ENCODE results near the gene PPP1R10.

The PPP1R10 gene

GRCh38 chr6:30619561-30619960, 2.5 kb upstream of the PPP1R10 start:
- DNase-seq (ENCODE audit: low read depth, low spot score), result no peak

- DNase-seq (ENCODE audit: low read depth, low spot score), result no peak
Observed at GRCh38 chr6:30618270-30618797, 1.3 kb upstream of the PPP1R10 start.

DNA sequence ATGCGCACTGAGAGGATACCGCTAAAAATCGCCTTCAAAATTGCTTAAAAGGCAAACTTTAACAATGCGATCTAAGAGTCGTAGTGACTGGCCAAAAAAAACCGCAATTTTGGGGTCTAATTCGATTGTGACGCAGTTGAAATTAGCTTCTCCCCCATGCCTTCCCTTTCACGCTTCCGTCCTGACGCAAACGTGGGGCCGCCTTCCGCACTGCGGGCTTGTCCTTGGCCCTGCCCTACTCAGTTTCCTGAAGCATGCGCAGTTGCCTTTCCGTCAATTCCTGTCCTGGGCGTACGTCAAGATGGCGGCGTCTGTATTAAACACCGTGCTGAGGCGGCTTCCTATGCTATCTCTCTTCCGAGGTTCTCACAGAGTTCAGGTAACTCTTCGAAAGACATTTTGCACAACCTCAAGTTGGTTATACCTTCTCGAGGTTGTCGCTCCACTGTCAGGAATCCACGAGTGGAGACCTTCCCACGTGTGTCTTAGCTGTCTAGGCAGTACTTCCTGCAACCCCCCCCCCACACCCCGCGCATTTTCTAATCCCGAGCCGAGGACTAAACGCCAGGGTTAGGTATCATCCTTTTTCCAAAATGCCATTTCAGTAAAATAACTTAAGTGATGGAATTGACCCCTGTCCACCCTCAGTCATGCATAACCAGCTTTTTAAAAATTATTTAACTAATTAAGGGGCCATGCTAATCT, 674 bp upstream of the PPP1R10 start, which contains the start of gene MRPS18B:
TSS of gene MRPS18B (plus strand) at position 276 of the 705 bp plus-strand sequence. CDS start at position 302, 26 bp downstream.
- peak; percentile 99 for DNase-seq (ENCODE audit: low read depth, low spot score)

GRCh38 chr6:30615958-30616810, 859 bp downstream of the PPP1R10 start:
- DNase-seq (ENCODE audit: low read depth, low spot score), result no peak

GRCh38 chr6:30615219-30615957, 1.7 kb downstream of the PPP1R10 start:
- peak; percentile 88 for DNase-seq (ENCODE audit: low read depth, low spot score)

GRCh38 chr6:30614843-30615218, 2.2 kb downstream of the PPP1R10 start:
- DNase-seq (ENCODE audit: low read depth, low spot score), result peak; percentile 97

DNA sequence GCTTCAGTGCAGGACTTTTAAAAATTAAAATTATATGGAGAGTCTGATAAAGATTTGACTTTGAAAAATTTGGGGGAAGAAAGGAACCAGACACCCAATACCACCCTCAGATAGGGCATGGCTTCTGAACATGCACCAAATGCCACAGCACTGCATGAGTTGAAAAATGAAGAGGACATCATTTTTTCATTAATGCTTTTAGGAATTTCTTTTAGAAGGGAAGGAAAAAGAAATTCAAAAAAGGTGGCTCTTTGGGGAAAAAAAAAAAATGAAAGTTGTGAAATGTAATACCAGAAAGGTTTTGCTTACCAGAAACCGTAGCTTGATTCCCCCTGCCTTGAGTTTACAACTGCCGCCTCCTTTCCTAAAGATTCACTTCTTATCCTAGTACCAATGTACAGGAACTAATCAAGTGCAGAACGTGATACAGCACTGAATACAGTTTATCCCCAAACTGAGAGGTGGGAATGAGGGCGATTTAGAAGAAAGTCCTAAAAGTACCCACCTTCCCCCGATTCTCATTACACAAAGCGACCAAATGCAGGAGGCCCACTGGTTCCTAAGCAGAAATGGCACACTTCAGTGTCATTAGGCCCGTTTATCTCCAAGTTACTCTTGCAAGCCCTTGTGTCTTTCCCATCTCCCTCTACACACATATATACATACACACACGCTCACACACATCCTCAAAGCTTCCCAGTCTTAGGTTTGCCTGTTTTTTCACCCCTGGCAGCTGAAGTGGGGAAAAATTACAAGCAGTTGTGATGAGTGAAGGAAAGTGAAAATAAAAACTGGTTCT, 2.8 kb downstream of the PPP1R10 start:
- no peak for DNase-seq (ENCODE audit: low read depth, low spot score)

GRCh38 chr6:30613251-30614043, 3.6 kb downstream of the PPP1R10 start:
- DNase-seq (ENCODE audit: low read depth, low spot score), result no peak

GRCh38 chr6:30612687-30613248, 4.3 kb downstream of the PPP1R10 start:
- peak; percentile 90 for DNase-seq (ENCODE audit: low read depth, low spot score)

DNA sequence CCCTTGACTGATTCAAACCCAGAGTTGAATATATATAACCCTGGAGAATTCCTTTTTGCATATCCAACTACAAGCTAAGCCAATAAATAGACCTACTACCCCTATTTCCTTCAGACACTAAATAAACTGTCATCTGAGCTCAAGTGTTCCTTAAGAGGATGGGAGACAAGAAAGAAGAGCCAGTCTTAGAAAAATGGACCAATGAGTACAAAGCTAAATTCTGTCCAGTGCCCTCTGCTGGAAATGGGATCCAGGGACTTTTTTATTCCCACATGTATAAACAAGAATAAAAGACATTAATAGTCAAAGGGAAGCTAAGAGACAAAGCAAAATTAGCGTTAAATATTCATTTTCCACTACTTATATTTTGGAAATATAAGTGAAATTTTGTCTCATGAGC, 4.8 kb downstream of the PPP1R10 start:
- DNase-seq (ENCODE audit: low read depth, low spot score), result peak; percentile 50

DNA sequence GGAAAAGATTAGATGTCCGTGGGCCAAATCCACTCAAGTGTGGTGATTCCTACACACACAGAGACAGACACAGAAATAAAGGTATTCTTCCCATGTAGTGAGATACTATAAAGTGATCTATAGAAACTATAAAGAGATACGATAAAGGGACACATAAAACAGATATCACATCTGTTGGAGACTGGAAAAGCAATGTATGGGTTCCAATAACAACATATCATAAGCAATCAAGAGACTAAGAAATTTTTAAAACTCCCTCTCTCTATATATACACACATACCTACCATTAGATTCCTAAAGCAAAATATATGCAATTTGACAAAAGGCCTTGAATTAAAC, 5.2 kb downstream of the PPP1R10 start:
- no peak for DNase-seq (ENCODE audit: low read depth, low spot score)

- DNase-seq (ENCODE audit: low read depth, low spot score), result no peak
Observed at GRCh38 chr6:30611150-30611855, 5.7 kb downstream of the PPP1R10 start.

DNA sequence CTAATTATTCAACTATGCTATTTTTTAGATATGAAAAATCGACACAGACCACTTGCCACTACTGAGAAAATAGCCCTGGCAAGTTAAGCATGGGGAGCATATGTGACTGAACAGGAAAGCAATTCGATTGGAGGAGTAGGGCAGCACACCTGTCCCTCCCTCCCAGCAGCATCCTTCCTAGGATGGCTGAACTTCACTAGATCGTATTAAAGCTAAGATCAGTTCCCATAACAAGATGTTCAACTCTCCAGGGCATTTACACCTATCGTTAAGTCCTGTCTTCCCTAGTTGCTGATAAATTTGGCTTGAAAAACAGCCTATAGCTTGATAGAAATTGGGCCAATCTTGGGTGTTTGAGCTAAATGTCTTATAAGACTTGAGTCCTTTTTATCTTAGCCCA, 7.0 kb downstream of the PPP1R10 start:
- DNase-seq (ENCODE audit: low read depth, low spot score), result no peak

- no peak for DNase-seq (ENCODE audit: low read depth, low spot score)
Observed at GRCh38 chr6:30603961-30604360, 13.1 kb downstream of the PPP1R10 start.

GRCh38 chr6:30601815-30602641, 15.0 kb downstream of the PPP1R10 start:
- no peak for DNase-seq (ENCODE audit: low read depth, low spot score)

- no peak for DNase-seq (ENCODE audit: low read depth, low spot score)
Observed at GRCh38 chr6:30601436-30601814, 15.6 kb downstream of the PPP1R10 start.

DNA sequence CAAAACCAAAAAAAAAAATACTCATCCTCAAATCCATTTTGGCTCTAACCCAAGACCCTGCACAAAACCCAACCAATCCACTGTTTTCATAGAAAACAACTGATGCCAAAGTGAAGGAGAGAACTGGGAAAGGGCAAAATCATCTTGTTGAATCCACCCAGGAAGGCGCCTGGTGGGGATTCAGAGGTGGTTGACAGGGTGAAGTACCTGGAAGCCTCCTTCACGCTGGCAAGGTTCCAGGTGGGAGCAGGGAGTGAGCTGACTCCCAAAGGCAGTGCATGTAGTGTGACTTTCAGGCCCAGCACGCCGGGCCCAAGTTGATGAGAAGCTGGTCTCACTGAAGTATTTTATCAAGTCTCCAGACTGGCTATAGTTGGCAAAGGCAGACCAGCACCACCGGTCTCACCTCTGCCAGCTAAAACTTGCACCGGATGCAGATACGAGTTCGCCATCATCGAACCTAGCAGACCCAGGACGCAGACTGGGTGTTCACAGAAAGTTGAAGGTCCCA, 16.5 kb downstream of the PPP1R10 start:
- no peak for DNase-seq (ENCODE audit: low read depth, low spot score)

DNA sequence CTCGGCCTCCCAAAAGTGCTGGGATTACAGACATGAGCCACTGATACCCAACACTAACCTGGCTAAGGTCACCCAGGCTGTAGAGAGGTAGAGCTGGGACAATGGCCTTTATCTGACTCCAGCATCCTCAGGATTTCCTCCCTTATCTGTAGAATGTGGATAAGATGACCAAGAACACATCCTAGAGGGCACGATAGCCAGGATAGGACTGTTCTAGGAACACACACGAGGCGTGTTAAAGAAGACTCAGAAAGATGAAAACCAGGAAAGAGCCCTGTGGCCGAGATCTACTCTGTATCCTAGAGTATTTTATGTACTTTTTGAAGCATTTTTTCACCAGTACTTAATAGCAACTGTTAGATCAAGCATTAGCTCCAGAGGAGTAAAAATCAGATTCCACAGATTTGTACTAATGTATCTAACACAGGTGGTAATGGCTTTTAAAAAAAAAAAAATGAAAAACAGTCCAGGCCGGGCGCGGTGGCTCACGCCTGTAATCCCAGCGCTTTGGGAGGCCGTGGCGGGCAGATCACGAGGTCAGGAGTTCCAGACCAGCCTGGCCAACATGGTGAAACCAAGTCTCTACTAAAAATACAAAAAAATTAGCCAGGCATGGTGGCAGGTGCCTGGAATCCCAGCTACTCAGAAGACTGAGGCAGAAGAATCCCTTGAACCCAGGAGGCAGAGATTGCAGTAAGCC, 17.3 kb downstream of the PPP1R10 start:
- DNase-seq (ENCODE audit: low read depth, low spot score), result no peak
